HG03135 (cell line): ENCODE data around the gene SUCNR1.
A peak's percentile ranks its signal among the peaks of the same experiment; 100 is the strongest.
"Not testable (repeated sequence)": the region's sequence is repeated elsewhere in the genome, so short reads cannot be mapped to it uniquely, and the experiment has no call there.

ENCODE experiments used
- ATAC-seq: cut with Tn5 transposase; IDR thresholded peaks from one replicate; pipeline ENCODE4 v1.9.1; 2021; ENCODE audit warnings: mild to moderate bottlenecking, moderate library complexity; ENCODE audit not compliant: unreplicated experiment

The SUCNR1 gene, protein sequence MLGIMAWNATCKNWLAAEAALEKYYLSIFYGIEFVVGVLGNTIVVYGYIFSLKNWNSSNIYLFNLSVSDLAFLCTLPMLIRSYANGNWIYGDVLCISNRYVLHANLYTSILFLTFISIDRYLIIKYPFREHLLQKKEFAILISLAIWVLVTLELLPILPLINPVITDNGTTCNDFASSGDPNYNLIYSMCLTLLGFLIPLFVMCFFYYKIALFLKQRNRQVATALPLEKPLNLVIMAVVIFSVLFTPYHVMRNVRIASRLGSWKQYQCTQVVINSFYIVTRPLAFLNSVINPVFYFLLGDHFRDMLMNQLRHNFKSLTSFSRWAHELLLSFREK

DNA sequence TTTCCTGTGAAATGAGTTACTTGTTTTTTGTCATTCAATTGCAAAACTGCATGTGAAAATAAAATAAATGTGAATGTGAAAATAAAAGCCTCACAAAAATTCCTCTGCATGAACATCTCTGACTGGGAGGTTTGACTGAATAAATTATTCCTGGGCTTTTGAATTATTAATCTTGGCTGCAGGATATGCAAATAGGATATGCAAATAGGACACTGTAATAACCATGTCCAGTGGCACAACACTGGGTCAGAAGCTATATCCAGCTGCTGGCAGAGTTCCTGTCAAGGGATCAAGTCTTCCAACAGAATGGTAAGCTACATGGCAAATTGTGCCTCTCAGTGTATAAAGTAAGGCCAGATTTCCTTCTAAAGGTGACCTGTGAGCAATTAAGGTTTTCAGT lies at the start of gene SUCNR1:
Gene SUCNR1 (plus strand): TSS at position 246 of the 400 bp plus-strand sequence. CDS start 6,250 bp downstream, outside the sequence.
- no peak for ATAC-seq

DNA sequence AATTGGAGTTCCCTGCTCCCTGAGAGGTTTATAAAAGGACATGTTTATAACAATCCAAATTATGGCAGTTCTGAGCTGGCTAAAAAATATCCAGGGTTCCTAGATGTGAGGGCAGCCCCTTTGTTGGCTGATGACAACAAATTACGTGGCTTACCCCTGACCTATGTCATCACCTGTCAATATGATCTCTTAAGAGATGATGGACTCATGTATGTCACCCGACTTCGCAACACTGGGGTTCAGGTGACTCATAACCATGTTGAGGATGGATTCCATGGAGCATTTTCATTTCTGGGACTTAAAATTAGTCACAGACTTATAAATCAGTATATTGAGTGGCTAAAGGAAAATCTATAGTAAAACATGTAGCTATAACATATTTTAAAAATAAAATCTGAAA lies 45.6 kb upstream of the SUCNR1 start:
- ATAC-seq = no peak

DNA sequence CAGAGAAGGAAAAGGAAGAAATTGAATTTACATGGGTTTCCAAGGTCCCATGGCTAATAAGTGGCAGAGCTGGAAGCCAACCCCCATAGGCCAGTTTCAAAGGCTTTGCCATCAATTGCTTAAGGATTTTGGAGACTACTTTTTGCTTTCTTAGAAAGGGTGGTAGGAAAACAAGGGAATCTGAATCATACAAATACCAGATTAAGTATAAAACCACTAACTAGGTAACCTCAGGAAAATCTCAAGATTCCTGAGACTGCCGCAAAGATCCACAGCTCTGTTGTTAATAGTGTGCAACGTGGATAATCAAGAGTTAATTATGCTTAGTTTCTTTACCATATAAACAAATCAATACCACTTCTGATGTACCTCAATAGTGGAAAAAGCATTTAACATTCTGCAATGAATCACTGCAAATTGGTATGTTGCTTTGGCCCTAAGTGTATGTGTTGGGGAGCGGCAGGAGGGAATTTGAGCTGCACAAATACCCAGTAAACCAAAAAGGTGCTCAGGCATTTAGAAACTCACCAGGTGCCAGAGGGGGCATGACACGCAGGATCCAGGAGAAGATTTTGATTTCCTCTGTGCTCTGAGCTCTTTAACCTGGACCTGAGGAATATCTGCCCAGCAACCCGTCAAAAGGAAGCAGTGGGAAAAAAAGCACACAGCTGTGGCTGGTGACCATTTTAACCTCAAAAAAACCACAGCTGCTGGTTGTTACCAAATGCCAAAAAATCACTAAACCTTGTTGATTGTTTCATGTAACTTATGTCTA lies 37.5 kb upstream of the SUCNR1 start:
- no peak for ATAC-seq

DNA sequence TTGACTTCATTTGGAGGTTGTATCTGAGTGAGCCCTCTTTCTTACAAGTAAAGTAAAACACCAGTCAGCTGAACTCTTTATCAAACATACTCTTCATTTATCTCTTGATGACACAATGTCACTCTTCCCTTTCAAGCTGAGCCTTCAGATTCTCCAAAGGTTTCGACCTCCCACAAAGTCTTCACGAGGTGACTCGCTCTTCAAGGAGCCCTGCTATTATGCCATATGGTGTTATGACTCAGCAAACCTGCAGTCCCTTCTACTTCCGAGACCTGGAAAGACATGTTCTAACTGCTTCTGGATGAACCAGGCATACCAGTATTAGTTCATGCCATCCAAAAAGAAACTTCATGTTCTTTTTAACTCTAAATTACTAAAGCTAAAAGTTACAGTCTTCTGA lies 36.4 kb upstream of the SUCNR1 start:
- ATAC-seq = no peak

DNA sequence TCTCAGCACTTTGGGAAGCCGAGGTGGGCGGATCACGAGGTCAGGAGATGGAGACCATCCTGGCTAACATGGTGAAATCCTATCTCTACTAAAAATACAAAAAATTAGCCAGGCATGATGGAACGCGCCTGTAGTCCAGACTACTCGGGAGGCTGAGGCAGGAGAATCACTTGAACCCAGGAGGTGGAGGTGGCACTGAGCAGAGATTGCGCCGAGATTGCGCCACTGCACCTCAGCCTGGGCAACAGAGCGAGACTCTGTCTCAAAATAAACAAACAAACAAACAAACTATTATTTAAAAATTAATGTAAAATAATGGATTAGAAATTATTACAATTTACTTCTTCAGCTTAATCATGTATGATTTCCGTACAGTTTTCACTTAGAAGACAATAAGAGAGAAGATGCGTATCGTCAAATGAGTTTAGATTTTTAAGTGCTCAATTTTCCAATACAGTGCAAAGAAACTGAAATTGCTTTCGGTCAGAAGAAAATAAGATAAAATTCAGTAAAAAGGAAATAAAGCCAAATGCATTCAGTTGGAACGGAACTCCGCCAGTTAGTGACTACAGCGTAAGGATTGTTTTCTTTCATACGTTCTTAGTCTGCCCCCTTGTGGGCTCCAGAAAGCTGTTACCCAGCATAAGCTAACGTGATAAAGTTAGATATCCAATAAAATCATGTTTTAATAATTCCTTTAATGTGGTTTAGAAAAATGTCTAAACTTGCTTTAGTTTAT lies 34.7 kb upstream of the SUCNR1 start:
- ATAC-seq = peak; percentile 62

DNA sequence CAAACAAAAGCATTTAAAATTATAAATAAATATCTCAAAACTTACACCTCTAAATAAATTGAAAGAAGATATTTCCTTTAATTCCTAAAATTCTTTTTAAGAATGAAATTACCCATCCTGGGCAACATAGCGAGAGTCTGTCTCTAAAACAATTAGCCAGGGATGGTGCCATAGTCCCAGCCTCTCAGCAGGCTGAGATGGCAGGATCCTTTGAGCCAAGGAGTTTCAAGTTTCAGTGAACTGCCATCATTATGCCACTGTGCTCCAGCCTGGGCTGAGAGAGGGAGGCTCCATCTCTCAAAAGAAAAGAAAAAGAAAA lies 34.2 kb upstream of the SUCNR1 start:
- ATAC-seq = no peak

DNA sequence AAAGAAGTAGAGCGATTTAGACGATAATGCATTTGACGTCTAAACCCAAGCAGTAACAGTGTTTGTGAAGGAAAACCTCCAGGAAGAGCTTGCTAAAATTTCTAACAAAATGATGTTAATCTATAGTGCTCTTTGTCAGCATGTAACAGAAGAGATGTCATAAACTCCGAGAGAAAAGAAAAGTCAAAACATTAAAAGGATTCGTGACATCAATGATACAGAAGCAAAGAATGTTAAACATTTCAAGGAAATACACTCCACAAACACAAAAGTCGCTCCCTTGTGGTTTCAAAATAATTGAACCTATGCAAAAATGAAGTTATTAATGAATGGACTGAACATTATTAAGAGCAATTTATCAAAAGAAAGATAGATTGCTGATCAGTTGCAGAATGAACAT lies 31.6 kb upstream of the SUCNR1 start:
- no peak for ATAC-seq

DNA sequence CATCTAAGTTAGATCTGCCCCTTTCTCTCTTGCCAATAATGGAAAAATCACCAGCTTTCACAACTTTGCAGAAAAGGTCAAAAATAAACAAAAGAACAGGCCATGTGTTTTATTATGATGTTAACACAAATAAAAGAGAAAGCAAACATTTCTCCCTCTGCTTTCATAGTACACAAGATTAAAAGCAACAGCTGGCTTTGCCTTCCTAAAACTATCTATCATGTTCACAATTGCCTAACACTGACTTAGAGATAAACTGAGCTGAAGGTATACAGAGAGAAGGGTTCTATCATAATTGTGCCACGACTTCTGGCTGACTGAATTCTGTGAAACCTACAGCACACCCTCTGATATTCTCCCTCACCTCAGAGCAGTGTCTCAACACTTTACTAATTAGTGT lies 30.2 kb upstream of the SUCNR1 start:
- no peak for ATAC-seq

DNA sequence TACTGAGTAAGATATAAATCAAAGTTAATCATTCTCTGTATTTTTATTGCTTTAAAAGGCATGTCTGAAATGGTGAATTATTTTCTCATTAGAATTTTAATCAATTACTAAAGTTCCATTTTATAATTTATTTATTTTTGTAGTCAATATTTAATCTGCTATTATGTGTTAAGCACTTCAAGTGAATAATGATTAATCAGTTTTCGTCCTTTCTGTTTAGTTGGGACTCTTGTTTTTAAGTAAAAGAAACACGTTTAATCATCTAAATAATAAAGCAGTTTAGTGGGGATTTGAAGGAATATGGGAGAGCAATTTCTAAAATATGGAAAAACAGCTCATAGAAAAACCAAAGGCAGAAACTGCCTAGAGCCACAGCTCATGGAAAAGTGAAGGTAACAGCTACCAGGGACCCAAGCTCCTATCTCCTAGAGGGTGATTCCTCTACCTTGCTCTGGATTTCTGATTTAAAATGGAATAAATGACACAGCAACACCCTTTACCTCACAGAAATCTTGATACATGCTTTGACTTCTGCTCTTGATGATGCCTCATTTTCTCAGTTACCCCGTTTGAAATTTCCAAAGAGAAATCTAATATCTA lies 28.0 kb upstream of the SUCNR1 start:
- no peak for ATAC-seq

DNA sequence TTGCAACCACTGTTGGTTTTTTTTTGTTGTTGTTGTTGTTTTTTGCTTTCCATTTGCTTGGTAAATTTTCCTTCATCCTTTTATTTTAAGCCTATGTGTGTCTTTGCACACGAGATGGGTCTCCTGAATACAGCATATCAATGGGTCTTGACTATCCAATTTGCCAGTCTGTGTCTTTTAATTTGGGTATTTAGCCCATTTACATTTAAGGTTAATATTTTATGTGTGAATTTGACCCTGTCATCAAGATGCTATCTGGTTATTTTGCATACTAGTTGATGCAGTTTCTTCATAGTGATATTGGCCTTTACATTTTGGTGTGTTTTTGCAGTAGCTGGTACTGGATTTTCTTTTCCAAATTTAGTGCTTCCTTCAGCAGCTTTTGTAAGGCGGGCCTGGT lies 23.4 kb upstream of the SUCNR1 start:
- ATAC-seq = not testable (repeated sequence)

DNA sequence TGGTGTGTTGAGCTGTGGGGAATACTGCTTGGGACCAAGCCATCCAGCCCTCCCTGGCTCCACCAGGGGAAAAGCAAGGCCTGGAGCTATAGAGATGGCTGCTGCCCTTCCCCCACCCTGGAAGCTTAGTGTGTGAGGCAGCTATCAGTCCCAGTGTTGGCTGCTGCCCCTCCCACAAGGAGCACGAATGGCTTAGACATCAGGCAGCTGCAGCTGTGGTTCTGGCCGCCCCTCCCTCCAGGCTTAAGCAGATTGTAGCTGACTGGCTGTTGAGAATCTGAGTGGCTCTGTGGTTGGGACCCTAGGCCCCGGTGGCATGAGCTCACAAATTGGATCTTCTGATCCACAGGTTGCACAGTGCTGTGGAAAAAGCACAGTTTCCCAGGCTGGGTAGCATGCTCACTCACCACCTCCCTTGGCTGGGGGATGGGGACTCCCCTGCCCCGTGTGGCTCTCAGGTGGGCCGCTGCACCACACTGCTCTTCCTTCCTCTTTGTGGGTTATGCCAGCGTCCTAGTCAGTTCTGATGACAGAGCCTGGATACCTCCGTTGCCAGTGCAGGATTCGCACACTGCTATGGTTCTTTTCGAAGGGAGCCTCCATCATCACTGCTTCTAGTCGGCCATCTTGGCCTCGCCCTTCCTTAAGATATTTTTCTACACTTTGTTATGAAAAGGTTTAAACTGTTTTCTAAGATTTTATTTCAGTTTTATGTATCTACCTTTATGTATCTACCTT lies 21.2 kb upstream of the SUCNR1 start:
- no peak for ATAC-seq

DNA sequence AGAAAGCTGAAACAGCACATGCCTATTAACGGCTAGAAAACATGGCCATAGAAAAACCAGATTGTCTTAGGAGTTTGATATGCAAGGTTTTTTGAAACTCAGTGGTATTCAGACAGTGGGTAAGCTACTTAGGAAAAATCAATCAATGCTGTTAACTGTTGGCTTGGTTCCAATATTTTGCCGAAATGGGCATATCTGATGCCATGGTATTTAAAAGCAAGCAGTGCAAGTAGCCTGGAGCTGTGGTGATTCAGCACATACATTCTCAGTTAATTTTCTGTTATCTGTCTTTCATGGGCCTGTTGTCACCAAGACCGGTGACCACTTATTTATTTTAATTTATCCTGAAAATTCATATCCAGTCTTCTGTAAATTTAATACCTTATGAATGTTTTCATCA lies 17.3 kb upstream of the SUCNR1 start:
- no peak for ATAC-seq

DNA sequence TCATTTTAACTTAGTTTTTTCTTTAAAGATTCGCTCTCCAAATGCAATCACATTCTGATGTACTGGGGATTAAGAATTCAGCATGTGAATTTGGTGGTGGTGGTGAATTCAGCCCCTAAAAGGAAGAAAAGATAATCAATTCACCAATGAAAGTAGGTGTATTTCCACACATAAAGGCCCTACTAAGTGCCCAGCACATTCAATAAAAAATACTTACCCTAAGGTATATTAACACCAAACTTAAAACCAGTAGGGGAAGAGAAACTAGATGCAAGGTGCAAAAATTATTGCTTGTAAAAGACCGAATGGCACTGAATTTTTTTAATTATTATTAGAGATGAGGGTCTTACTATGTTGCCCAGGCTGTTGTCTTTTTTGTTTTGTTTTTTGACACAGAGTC lies 16.8 kb upstream of the SUCNR1 start:
- no peak for ATAC-seq

DNA sequence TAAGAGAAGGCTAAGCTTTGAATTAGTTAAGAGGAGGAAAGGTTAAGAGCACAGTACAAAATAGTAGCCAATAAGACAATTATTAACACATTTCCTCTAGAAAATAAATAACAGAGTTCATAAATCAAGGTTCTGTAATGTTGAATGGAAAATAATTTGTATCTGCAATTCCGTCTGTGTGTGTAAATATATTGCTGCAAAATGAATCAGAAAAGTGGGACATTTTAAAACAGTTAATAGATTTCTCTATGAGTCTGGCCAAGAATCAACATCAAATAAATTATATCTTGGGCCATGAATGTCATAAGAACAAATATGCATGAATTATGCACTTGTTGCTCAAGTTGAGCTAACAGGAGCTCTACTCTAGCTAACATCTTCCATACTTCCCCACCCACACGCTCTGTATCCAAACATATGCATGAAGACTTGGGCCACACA lies 14.2 kb upstream of the SUCNR1 start:
- ATAC-seq = no peak

DNA sequence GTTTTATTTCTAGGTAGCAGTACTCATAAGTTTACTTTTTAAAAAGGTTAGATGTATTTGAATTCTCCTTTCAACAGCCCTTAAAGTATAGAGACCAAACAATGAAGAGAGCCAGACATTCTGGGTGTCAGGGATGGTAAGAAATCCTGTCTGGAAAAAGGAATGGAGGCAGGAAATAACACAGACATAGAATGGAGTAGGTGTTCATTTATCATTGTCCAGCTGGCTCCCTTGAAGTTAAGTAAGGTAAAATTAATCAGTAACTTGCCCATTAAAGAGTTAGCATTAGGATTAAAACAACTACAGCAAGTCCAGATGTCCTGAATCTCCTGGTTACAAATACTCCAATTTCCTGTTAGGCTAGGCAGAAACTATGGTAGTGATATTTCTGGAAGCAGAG lies 13.5 kb upstream of the SUCNR1 start:
- ATAC-seq = no peak

DNA sequence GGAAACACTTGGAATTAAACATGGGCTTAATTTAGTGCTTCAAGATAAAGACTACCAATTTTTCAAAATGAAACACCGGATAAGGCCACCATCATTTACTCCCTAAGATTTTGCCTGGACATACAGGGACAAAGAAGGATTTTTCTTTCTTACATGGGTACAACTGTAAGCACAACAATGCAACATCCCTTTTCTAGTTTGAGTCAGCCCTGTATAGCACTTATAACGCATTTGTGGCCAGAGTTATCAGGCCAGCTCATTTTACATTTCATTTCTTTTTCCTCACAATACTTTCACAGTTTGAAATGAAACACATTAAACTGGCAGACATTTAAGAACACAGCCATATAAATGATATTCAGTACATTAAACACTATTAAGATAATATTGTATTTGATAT lies 9.8 kb upstream of the SUCNR1 start:
- no peak for ATAC-seq

DNA sequence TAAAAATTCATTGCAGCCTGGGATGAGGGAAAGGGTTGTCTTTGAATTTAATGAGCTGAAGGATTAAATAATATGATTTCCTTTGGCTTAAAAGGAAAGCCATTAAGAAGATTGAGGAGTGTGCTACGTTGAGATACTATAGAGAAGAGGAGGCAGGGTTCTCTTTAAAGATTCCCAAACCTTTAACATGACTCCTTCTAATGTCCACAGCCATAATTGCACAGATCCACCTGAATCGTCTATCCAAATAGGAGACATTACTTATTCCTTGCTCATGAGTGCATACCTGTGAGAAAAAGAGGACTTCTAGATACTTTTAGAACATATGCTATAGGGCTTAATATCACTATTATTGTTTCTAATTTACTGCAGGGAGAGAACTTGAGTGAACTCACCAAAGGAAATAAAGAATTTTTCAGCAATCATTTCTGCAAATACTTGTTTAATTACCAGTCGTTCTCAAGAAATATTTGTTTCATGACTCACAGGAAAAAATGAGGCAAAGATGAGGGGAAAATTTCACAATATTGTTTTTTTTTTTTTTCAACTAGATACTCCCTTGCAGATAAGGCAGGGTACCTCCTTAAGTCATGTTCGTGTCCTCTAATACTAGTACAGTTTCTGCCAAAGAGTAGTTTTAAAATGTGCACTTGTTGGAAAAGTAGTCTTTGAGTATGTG lies 8.9 kb upstream of the SUCNR1 start:
- no peak for ATAC-seq

DNA sequence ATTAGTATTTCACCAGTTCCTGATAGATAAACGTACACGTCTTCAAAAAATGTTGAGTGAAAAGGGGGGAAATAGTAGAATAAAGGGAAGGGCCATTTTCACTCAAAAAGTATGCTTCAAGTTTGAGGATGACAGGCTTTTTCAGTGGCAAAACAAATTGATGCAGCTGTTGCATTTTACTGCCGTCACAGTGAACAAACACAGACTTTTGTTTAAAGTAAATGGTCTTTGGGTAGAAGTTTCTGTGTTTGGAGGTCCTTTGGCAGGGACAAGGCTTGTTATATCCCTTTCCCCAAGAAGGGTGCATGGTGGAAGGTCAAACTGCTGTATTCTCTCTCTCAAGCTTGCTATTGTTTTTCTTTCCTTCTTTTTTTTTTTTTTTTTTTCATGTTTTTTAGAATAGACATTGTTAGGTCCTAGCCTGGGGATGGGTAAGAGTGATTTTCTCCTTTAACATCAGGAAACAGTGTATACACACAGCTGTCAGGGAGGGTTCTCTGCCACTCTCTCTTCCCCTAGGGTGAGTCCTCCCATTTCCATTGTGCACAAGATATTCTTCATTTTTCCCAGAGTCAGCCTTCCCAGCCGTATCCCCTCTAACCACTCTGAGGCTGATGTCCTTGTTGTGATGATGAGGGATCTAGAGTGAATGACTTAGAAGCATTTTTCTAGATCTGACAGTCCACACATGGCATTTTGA lies 6.6 kb upstream of the SUCNR1 start:
- ATAC-seq = no peak

DNA sequence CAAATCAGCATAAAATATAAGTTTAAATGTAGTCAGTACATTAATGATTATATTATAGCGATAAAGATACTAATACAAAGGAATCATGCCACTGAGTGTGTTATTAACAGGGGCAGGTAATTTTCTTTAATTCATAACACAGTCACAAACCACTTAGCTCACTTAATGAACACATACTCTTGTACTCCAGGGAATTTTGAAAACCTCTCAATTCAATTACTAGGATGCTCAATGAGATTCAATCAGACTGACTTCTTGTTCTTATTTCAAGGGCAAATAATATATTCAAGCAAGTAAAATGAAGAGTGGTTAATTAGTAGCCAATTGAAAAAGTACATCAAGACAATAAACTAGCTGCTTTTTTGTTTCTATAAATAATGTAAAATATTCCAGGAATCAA lies 5.8 kb upstream of the SUCNR1 start:
- ATAC-seq = no peak

DNA sequence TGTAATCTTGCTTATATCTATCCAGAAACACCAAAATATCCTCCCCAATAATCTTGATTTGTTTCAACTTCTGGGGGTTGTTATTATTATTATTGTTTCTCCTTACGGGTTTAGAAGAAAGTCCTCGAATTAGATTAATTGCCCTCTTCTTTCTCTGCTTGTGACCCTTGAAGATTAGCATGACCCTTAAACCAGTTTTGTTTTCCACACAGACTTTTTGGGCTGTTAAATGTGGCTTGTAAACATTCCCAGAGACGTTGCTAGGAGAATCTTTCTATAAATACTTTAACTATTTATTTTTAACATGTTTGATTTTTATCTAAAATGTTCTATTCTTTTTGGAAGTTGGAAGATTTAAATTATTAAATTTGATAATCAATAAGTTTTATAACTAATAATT lies 4.3 kb upstream of the SUCNR1 start:
- ATAC-seq = no peak
